HepG2 (cell line): ENCODE data around the gene CACNA1C. TPM values are rescaled to one million over a fixed set of nuclear protein-coding genes. Genes with fewer than 3 reads are reported as not detected.

ENCODE experiments used
- ATAC-seq: fragments of 200-7000 bp; cut with Tn5 transposase; 3 replicates; pipeline ENCODE4 v1.9.1; 2020; ENCODE audit warnings: mild to moderate bottlenecking, moderate library complexity
- BruUV-seq: library from RNA; stranded (reverse); fragments of 400-500 nt; replicated peaks from 2 replicates; lab custom pipeline; 2021; lab: Mats Ljungman, UMichigan
- CTCF ChIA-PET: fragments of 300-600 bp; formaldehyde crosslinking; extraction: SDS; loops from one replicate; lab custom pipeline; 2021; ENCODE audit warnings: low total read pairs, inconsistent platforms, low intra/inter-chr PET ratio; lab: Yijun Ruan, JAX
- POLR2A ChIA-PET: fragments of 350-600 bp; sonication (Branson Sonifier 250); formaldehyde crosslinking; loops from one replicate; lab custom pipeline; 2020; ENCODE audit warnings: antibody characterized with exemption, inconsistent platforms; lab: Yijun Ruan, JAX
- DNase-seq: peaks from one replicate; pipeline ENCODE4 v3.0.0-alpha.2; 2015; ENCODE audit warnings: low spot score
- FAIRE-seq: peaks from 3 replicates; lab custom pipeline; 2011; peaks lifted over from hg19 to GRCh38; lab: Jason Lieb, UNC
- H2AFZ ChIP-seq: one replicate; pipeline ENCODE4 v1.6.1; 2011; ENCODE audit warnings: low read length, inconsistent platforms
- H3K27ac ChIP-seq: fragments of 300-600 bp; 3 replicates; pipeline ENCODE4 v1.8.0; 2011; ENCODE audit warnings: mixed run types, mild to moderate bottlenecking, mixed read lengths, low read length, inconsistent platforms; ENCODE audit not compliant: insufficient read depth; ENCODE audit errors: extremely low read length
- H3K27me3 ChIP-seq, 2 experiments: fragments of 200-600 bp in 1 of 2; 2 replicates in 1 of 2; 3 replicates in 1 of 2; pipeline versions ENCODE4 v1.6.0 to v1.8.0; 2011; ENCODE audit warnings: low read length in 2 of 2, mild to moderate bottlenecking in 2 of 2, moderate library complexity in 2 of 2, inconsistent platforms in 1 of 2; ENCODE audit not compliant: insufficient read depth in 2 of 2, control insufficient read depth in 1 of 2
- H3K36me3 ChIP-seq, 2 experiments: fragments of 200-600 bp in 1 of 2; replicated peaks in 1 of 2; 2 replicates in 1 of 2; 3 replicates in 1 of 2; pipeline versions ENCODE4 v1.5.1 to v1.8.0; 2011; ENCODE audit warnings: low read length in 2 of 2, inconsistent platforms in 1 of 2; ENCODE audit not compliant: insufficient read depth in 2 of 2, control insufficient read depth in 1 of 2
- H3K4me1 ChIP-seq: 2 replicates; pipeline ENCODE4 v1.5.1; 2012; ENCODE audit warnings: low read length, inconsistent platforms; ENCODE audit not compliant: insufficient read depth
- H3K4me2 ChIP-seq: 2 replicates; pipeline ENCODE4 v1.6.0; 2011; ENCODE audit warnings: low read depth, low read length, inconsistent platforms
- H3K4me3 ChIP-seq, 3 experiments: fragments of 200-600 bp in 1 of 3; sonication (generic), shearing (Covaris generic) in 1 of 3; replicated peaks in 1 of 3; 2 replicates each; pipeline ENCODE4 v1.5.1; 2011 to 2016; ENCODE audit warnings: low read length in 3 of 3, inconsistent platforms in 2 of 3, low read depth in 2 of 3, mild to moderate bottlenecking in 2 of 3, control low read depth in 1 of 3, mixed read lengths in 1 of 3; ENCODE audit not compliant: insufficient read depth in 1 of 3
- H3K79me2 ChIP-seq: one replicate; pipeline ENCODE4 v1.6.1; 2011; ENCODE audit warnings: low read length, inconsistent platforms; ENCODE audit not compliant: insufficient read depth
- H3K9ac ChIP-seq: 2 replicates; pipeline ENCODE4 v1.6.0; 2011; ENCODE audit warnings: mild to moderate bottlenecking, low read depth, low read length, inconsistent platforms; ENCODE audit not compliant: insufficient read depth
- H3K9me3 ChIP-seq: 2 replicates; pipeline ENCODE4 v1.5.1; 2012; ENCODE audit warnings: mild to moderate bottlenecking, low read length
- H4K20me1 ChIP-seq: 2 replicates; pipeline ENCODE4 v1.6.0; 2011; ENCODE audit warnings: inconsistent platforms, mild to moderate bottlenecking, low read length, moderate library complexity; ENCODE audit not compliant: insufficient read depth
- LCORL ChIP-seq, 2 experiments: fragments of 450-650 bp in 1 of 2; sonication (generic) in 1 of 2; formaldehyde crosslinking in 1 of 2; IDR thresholded peaks; 2 replicates each; pipeline versions ENCODE4 v1.5.0 to v1.6.1; 2017 to 2020; ENCODE audit warnings: antibody characterized with exemption in 1 of 2, missing genetic modification reagents in 1 of 2
- SSRP1 ChIP-seq: IDR thresholded peaks from 2 replicates; pipeline ENCODE4 v1.6.1; 2016; ENCODE audit warnings: control low read depth
- ZNF609 ChIP-seq: sonication (generic); formaldehyde crosslinking; IDR thresholded peaks from 2 replicates; pipeline ENCODE4 v1.4.0; 2020; ENCODE audit warnings: mild to moderate bottlenecking, missing genetic modification reagents, borderline replicate concordance
- WGBS: methylation state at CpG from one replicate; pipeline ENCODE4 v1.1.6; 2017; ENCODE audit warnings: low lambda C conversion rate; 5-methylcytosine and 5-hydroxymethylcytosine counted together
- in situ Hi-C: cut with HindIII; loops from 2 replicates; pipeline ENCODE4 v1.10.0; 2017; ENCODE audit warnings: low pct_unique_long_range_greater_than_20kb; ENCODE audit not compliant: extremely low pct_ligation_motif_present
- intact Hi-C: fragments of 100-400 bp; cut with micrococcal nuclease; formaldehyde crosslinking; loops from one replicate; pipeline ENCODE4 v1.10.0; 2022; ENCODE audit not compliant: unreplicated experiment
- polyA plus RNA-seq, 8 experiments: library from polyadenylated mRNA; depleted of rRNA in 3 of 8; stranded (reverse) in 7 of 8; unstranded in 1 of 8; fragments of >200 nt; fragmentation: Illumina TruSeq in 4 of 8; extraction: Trizol in 4 of 8; gene quantifications; 2 replicates each; pipeline versions ENCODE4 v1.2.1 to v1.2.3, GENCODE V29; 2011 to 2016; ENCODE audit warnings: low read depth in 4 of 8, missing spikeins in 1 of 8, mixed read lengths in 1 of 8; ENCODE audit not compliant: insufficient read depth in 1 of 8
- total RNA-seq, 5 experiments: library from RNA; depleted of rRNA; stranded (reverse); fragments of >200 nt; fragmentation: Illumina TruSeq; extraction: Trizol; gene quantifications; 2 replicates each; pipeline ENCODE4 v1.2.3, GENCODE V29; 2016; ENCODE audit warnings: low read depth in 1 of 5
- TF ChIP-seq, protein P1 (sequence below): sonication (generic); formaldehyde crosslinking; IDR thresholded peaks from 2 replicates; pipeline ENCODE4 v1.8.0; 2022; ENCODE audit warnings: mild to moderate bottlenecking, missing genetic modification reagents
- TF ChIP-seq, protein P2 (sequence below): sonication (generic); formaldehyde crosslinking; conservative IDR thresholded peaks from 2 replicates; pipeline ENCODE4 v1.8.0; 2022; ENCODE audit warnings: low read depth, missing genetic modification reagents

The CACNA1C gene
- total and polyA plus RNA-seq, 2 of the 13 experiments (the other 11 are each of a cell fraction or from before 2014, with no cell fraction given), result not detected

GRCh38 chr12:2173971-2174370 lies 121.2 kb downstream of the CACNA1C start:
- no peak overlapping the region for H3K4me3 ChIP-seq
- H3K36me3 ChIP-seq, result no peaks in the 10 kb centered on the region
- TF ChIP-seq SSRP1 (CRISPR knock-in tag) (no peak), ZNF609 (CRISPR knock-in tag) (no peak), LCORL (IDR thresholded peaks at IDR 0.05) (no peak), LCORL (CRISPR knock-in tag; IDR thresholded peaks at IDR 0.05) (no peak)
- TF ChIP-seq, protein P1, sequence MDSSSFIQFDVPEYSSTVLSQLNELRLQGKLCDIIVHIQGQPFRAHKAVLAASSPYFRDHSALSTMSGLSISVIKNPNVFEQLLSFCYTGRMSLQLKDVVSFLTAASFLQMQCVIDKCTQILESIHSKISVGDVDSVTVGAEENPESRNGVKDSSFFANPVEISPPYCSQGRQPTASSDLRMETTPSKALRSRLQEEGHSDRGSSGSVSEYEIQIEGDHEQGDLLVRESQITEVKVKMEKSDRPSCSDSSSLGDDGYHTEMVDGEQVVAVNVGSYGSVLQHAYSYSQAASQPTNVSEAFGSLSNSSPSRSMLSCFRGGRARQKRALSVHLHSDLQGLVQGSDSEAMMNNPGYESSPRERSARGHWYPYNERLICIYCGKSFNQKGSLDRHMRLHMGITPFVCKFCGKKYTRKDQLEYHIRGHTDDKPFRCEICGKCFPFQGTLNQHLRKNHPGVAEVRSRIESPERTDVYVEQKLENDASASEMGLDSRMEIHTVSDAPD (CRISPR knock-in tag), result no peak
- TF ChIP-seq, protein P2, sequence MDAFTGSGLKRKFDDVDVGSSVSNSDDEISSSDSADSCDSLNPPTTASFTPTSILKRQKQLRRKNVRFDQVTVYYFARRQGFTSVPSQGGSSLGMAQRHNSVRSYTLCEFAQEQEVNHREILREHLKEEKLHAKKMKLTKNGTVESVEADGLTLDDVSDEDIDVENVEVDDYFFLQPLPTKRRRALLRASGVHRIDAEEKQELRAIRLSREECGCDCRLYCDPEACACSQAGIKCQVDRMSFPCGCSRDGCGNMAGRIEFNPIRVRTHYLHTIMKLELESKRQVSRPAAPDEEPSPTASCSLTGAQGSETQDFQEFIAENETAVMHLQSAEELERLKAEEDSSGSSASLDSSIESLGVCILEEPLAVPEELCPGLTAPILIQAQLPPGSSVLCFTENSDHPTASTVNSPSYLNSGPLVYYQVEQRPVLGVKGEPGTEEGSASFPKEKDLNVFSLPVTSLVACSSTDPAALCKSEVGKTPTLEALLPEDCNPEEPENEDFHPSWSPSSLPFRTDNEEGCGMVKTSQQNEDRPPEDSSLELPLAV (CRISPR knock-in tag), result no peak
- DNase-seq (no peak), ATAC-seq (no peak), FAIRE-seq (no peak)
- H3K27me3 ChIP-seq, result peaks cover 0 to 34% of the 10 kb centered on the region in 2 experiments; a peak in 4 of 5 replicates
- 2% methylated on average over 4 of the region's 4 CpGs for WGBS
- no peaks in the 10 kb centered on the region for H3K79me2 ChIP-seq
- peaks cover 12% of the 10 kb centered on the region for H3K4me1 ChIP-seq
- no peaks in the 10 kb centered on the region for H4K20me1 ChIP-seq
- ChIA-PET POLR2A (no interaction called here), CTCF (no interaction called here)
- H3K27ac ChIP-seq, result no peak overlapping the region
- no peak overlapping the region for H2AFZ ChIP-seq
- H3K9me3 ChIP-seq, result no peaks in the 10 kb centered on the region
- intact Hi-C loops, result no loop called here
- in situ Hi-C loops, result no loop called here
- H3K4me2 ChIP-seq, result no peak overlapping the region
- H3K9ac ChIP-seq, result no peak overlapping the region
- no TSS peak for BruUV-seq
